Testis (tissue), 2 donors: ENCODE data around the gene TFG.
"Not testable (repeated sequence)": the region's sequence is repeated elsewhere in the genome, so short reads cannot be mapped to it uniquely, and the experiment has no call there.

Source experiments
- CTCF ChIP-seq, 3 experiments: fragments of 450-650 bp in 2 of 3; fragments of 200-600 bp in 1 of 3; sonication (generic) in 1 of 3; IDR thresholded peaks; one replicate each; pipeline ENCODE4 v1.5.1; 2016 to 2019; ENCODE audit warnings: antibody characterized with exemption in 3 of 3, mild to moderate bottlenecking in 2 of 3, moderate library complexity in 1 of 3
- POLR2A ChIP-seq: fragments of 450-650 bp; IDR thresholded peaks from one replicate; pipeline ENCODE4 v1.6.1; 2017; ENCODE audit warnings: antibody characterized with exemption, mild to moderate bottlenecking, moderate library complexity

- not testable (repeated sequence) for TF ChIP-seq CTCF (IDR thresholded peaks at IDR 0.05); POLR2A
Observed at GRCh38 chr3:100667316-100667715, 42.0 kb upstream of the TFG start.
